Endothelial cell of umbilical vein (primary cell): ENCODE measurements around the gene AQP3.

Experiments
- EZH2 ChIP-seq: IDR thresholded peaks from 2 replicates; pipeline ENCODE4 v1.6.1; 2012; ENCODE audit warnings: borderline replicate concordance, low read depth, mild to moderate bottlenecking, moderate library complexity, low read length, inconsistent platforms; ENCODE audit not compliant: severe bottlenecking
- FOS ChIP-seq: IDR thresholded peaks from 2 replicates; pipeline ENCODE4 v1.6.1; 2011; ENCODE audit warnings: mild to moderate bottlenecking, low read length, moderate library complexity, borderline replicate concordance; ENCODE audit not compliant: insufficient read depth
- GATA2 ChIP-seq: IDR thresholded peaks from 2 replicates; pipeline ENCODE4 v1.7.0; 2011; ENCODE audit warnings: low read depth, mild to moderate bottlenecking, moderate library complexity, mixed read lengths, low read length; ENCODE audit not compliant: insufficient read length, insufficient read depth
- JUN ChIP-seq: IDR thresholded peaks from 2 replicates; pipeline ENCODE4 v1.6.1; 2011; ENCODE audit warnings: borderline replicate concordance, low read depth; ENCODE audit not compliant: insufficient read length, insufficient read depth
- MYC ChIP-seq: IDR thresholded peaks from one replicate; pipeline ENCODE4 v1.6.1; 2011; ENCODE audit warnings: mild to moderate bottlenecking, low read depth, low read length
- POLR2A ChIP-seq: IDR thresholded peaks from 2 replicates; pipeline ENCODE4 v1.6.1; 2012; ENCODE audit warnings: low read depth, mild to moderate bottlenecking, control low read depth, low read length
- POLR2AphosphoS5 ChIP-seq: IDR thresholded peaks from 2 replicates; pipeline ENCODE4 v1.6.1; 2012; ENCODE audit warnings: low read depth, mild to moderate bottlenecking, control low read depth, low read length, moderate library complexity; ENCODE audit not compliant: insufficient read depth
- TF ChIP-seq, protein P1 (sequence below), 2 donors: IDR thresholded peaks; 1 replicate in 1 of 2; 2 replicates in 1 of 2; pipeline ENCODE4 v1.5.1; 2011; ENCODE audit warnings: low read length in 2 of 2, mild to moderate bottlenecking in 2 of 2, moderate library complexity in 2 of 2, control low read depth in 1 of 2, inconsistent platforms in 1 of 2, low read depth in 1 of 2; ENCODE audit not compliant: insufficient read depth in 1 of 2; ENCODE audit errors: extremely low read depth in 1 of 2
- TF ChIP-seq, protein P2 (sequence below): IDR thresholded peaks from 2 replicates; pipeline ENCODE4 v1.6.1; 2011; ENCODE audit not compliant: insufficient read depth, insufficient read length

DNA sequence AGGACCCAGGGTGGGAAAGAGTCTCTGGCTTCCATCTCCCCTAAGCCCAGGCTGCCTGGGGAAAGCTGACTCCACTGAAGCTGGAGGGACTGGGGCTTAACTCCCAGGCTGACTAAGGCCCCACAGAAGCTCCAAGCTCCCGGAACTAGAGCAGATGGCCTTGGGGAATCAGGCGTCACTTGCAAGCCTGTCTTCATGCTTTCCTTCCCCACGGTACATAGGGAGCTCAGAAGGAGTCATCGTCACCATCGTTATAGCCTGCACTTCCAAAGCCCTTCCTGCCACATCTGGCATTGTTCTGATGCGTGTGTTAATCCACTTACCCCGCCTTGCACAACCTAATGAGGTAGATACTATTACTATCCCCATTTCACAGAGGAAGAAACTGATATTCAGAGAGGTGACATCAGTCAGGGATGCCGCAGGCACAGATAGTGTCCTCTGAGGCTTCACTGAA is 11.5 kb downstream of the AQP3 start:
- TF ChIP-seq, protein P1, sequence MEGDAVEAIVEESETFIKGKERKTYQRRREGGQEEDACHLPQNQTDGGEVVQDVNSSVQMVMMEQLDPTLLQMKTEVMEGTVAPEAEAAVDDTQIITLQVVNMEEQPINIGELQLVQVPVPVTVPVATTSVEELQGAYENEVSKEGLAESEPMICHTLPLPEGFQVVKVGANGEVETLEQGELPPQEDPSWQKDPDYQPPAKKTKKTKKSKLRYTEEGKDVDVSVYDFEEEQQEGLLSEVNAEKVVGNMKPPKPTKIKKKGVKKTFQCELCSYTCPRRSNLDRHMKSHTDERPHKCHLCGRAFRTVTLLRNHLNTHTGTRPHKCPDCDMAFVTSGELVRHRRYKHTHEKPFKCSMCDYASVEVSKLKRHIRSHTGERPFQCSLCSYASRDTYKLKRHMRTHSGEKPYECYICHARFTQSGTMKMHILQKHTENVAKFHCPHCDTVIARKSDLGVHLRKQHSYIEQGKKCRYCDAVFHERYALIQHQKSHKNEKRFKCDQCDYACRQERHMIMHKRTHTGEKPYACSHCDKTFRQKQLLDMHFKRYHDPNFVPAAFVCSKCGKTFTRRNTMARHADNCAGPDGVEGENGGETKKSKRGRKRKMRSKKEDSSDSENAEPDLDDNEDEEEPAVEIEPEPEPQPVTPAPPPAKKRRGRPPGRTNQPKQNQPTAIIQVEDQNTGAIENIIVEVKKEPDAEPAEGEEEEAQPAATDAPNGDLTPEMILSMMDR (IDR thresholded peaks at IDR 0.05; ENCODE audit: extremely low read depth in 1 of 2, insufficient read depth in 1 of 2, low read depth in 1 of 2, low read length in 2 of 2), result no peak
- TF ChIP-seq POLR2AphosphoS5 (no peak), EZH2 (no peak), POLR2A (no peak), MYC (no peak), FOS (no peak), JUN (no peak), GATA2 (no peak)
- TF ChIP-seq, protein P2, sequence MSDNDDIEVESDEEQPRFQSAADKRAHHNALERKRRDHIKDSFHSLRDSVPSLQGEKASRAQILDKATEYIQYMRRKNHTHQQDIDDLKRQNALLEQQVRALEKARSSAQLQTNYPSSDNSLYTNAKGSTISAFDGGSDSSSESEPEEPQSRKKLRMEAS, result no peak
